ENCODE measurements around the gene ALX4. TPM values are rescaled to one million over a fixed set of nuclear protein-coding genes. Genes with fewer than 3 reads are reported as not detected.

The ALX4 gene
- total RNA-seq, 2 experiments from 2014 or later, result not detected

DNA sequence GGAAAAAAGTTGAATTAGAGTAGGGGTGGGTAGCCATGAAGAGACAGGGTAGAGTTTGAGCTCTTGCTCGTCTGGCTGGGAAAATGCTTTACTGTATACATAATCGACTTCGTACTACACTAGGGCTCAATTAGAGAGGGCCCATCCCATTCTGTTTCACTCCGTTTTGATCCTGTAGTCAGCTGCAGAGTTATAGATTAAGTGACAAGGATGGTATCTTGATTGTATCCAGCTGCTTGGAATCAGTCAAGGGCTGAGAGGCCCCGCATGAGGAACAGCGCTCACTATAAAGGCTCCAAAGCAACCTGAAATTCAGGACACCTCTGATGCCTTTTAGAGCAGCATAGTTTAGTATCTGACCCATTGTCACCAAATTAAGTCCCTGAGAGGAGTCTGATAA, 81.6 kb downstream of the ALX4 start:
- H3K27ac Mint-ChIP-seq, result no peak overlapping the region
- DNase-seq, result no peak
- intact Hi-C loops (cut with micrococcal nuclease), result no loop called here

GRCh38 chr11:44226945-44227344, 83.0 kb downstream of the ALX4 start:
- TF ChIP-seq, protein P1, sequence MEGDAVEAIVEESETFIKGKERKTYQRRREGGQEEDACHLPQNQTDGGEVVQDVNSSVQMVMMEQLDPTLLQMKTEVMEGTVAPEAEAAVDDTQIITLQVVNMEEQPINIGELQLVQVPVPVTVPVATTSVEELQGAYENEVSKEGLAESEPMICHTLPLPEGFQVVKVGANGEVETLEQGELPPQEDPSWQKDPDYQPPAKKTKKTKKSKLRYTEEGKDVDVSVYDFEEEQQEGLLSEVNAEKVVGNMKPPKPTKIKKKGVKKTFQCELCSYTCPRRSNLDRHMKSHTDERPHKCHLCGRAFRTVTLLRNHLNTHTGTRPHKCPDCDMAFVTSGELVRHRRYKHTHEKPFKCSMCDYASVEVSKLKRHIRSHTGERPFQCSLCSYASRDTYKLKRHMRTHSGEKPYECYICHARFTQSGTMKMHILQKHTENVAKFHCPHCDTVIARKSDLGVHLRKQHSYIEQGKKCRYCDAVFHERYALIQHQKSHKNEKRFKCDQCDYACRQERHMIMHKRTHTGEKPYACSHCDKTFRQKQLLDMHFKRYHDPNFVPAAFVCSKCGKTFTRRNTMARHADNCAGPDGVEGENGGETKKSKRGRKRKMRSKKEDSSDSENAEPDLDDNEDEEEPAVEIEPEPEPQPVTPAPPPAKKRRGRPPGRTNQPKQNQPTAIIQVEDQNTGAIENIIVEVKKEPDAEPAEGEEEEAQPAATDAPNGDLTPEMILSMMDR (IDR thresholded peaks at IDR 0.05), result no peak
- H3K27me3 Mint-ChIP-seq, result no peaks in the 10 kb centered on the region
- peaks cover 3% of the 10 kb centered on the region for H3K36me3 Mint-ChIP-seq (ENCODE audit: low read depth)
- no peak for ATAC-seq
- intact Hi-C loops (cut with micrococcal nuclease), result no loop called here
- H3K4me3 Mint-ChIP-seq, result no peak overlapping the region
- ChIA-PET POLR2A (no interaction called here), CTCF (no interaction called here)
- no peak for DNase-seq
- H3K27ac Mint-ChIP-seq, result no peak overlapping the region
- no peaks in the 10 kb centered on the region for H3K9me3 Mint-ChIP-seq
- peaks cover 11% of the 10 kb centered on the region for H3K4me1 Mint-ChIP-seq (ENCODE audit: low read depth)

More for the DNA sequence above, 81.6 kb downstream of the ALX4 start:
- no peak for ATAC-seq
- POLR2A ChIA-PET, result no interaction called here
- H3K36me3 Mint-ChIP-seq (ENCODE audit: low read depth), result no peaks in the 10 kb centered on the region
- no peaks in the 10 kb centered on the region for H3K9me3 Mint-ChIP-seq
- H3K27me3 Mint-ChIP-seq, result no peaks in the 10 kb centered on the region
- H3K4me3 Mint-ChIP-seq, result no peak overlapping the region
- CTCF ChIA-PET, result no interaction called here
- peaks cover 11% of the 10 kb centered on the region for H3K4me1 Mint-ChIP-seq (ENCODE audit: low read depth)
- TF ChIP-seq, protein P1 (IDR thresholded peaks at IDR 0.05), result no peak

DNA sequence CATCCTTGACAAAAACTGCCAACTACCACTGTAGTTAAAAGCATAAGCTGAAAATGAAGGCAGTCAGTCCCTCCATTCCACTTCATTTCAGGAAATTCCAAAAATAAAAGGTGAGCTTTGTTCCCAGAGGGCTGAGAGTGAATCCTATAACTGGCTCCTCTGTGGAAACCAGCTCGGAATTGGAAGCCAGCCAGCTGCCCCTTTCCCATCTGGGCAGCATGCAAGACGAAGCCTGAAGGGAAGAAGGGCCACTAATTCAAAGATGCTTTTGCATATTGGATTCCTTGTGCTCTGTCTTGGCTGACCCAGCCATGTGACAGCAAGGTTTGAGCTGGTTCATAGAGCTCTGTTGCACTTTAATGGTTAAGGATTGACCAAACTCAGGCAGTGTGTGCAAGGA, 83.4 kb downstream of the ALX4 start:
- intact Hi-C loops (cut with micrococcal nuclease), result no loop called here
- DNase-seq (no peak), ATAC-seq (no peak)
- TF ChIP-seq, protein P1 (IDR thresholded peaks at IDR 0.05), result no peak
- CTCF ChIA-PET, result no interaction called here
- Mint-ChIP-seq H3K27ac (no peak overlapping the region), H3K36me3 (ENCODE audit: low read depth) (peaks cover 3% of the 10 kb centered on the region), H3K4me3 (no peak overlapping the region), H3K9me3 (no peaks in the 10 kb centered on the region), H3K27me3 (no peaks in the 10 kb centered on the region), H3K4me1 (ENCODE audit: low read depth) (peaks cover 11% of the 10 kb centered on the region)
- POLR2A ChIA-PET, result no interaction called here

GRCh38 chr11:44224867-44225501, 85.0 kb downstream of the ALX4 start:
- ChIA-PET POLR2A (no interaction called here), CTCF (no interaction called here)
- H3K9me3 Mint-ChIP-seq, result no peaks in the 10 kb centered on the region
- DNase-seq (no peak), ATAC-seq (no peak)
- H3K27me3 Mint-ChIP-seq, result no peaks in the 10 kb centered on the region
- H3K4me1 Mint-ChIP-seq (ENCODE audit: low read depth), result peaks cover 11% of the 10 kb centered on the region
- TF ChIP-seq, protein P1 (IDR thresholded peaks at IDR 0.05), result no peak
- H3K4me3 Mint-ChIP-seq, result no peak overlapping the region
- H3K27ac Mint-ChIP-seq, result no peak overlapping the region
- intact Hi-C loops (cut with micrococcal nuclease), result no loop called here
- peaks cover 3% of the 10 kb centered on the region for H3K36me3 Mint-ChIP-seq (ENCODE audit: low read depth)

DNA sequence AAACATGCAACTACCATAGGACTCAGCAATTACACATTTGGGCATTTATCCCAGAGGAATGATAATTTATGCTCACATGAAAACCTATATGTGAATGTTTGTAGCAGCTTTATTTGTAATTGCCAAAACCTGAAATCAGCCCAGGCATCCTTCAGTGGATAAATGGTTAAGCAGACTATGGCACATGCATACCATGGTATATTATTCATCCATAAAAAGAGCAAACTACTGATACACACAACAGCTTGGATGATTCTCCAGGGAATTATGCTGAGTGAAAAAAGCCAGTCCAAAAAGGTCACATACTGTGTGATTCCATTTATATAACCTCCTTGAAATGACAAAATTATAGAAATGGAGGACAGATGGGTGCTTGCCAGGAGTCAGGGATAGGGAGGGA, 86.7 kb downstream of the ALX4 start:
- ATAC-seq (no peak), DNase-seq (no peak)
- CTCF ChIA-PET, result no interaction called here
- H3K4me3 Mint-ChIP-seq, result no peak overlapping the region
- TF ChIP-seq, protein P1 (IDR thresholded peaks at IDR 0.05), result no peak
- intact Hi-C loops (cut with micrococcal nuclease), result no loop called here
- H3K27me3 Mint-ChIP-seq, result no peaks in the 10 kb centered on the region
- peaks cover 11% of the 10 kb centered on the region for H3K4me1 Mint-ChIP-seq (ENCODE audit: low read depth)
- no peak overlapping the region for H3K27ac Mint-ChIP-seq
- H3K36me3 Mint-ChIP-seq (ENCODE audit: low read depth), result peaks cover 7% of the 10 kb centered on the region
- POLR2A ChIA-PET, result no interaction called here
- no peaks in the 10 kb centered on the region for H3K9me3 Mint-ChIP-seq
